ENCODE measurements around the gene FAM168A. TPM values are rescaled to one million over a fixed set of nuclear protein-coding genes. Genes with fewer than 3 reads are reported as not detected.

FAM168A gene
- total and polyA plus RNA-seq, 2 of the 8 experiments (the other 6 are each of a cell fraction or from before 2014, with no cell fraction given) = 17.1 to 21.6 TPM

DNA sequence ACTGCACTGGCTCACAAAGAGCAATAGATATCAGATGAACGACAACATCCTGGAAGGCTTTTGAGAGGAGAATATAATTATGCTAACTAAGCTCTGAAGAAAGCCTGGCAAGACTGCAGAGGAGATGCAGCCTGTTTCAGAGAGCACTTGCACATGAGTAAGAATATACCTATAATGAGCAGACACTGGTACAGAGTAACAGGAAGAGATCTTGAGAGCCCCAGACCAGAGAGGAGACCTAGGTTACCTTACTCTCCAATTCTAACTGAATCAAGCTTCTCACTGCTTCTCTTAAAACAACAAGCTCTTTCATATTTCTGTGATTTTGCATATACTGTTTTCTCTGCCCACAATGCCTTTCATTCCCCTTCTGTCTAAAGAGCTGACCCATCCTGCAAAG, 66.5 kb downstream of the FAM168A start:
- no peaks in the 10 kb centered on the region for H4K20me1 ChIP-seq (replicated peaks in 1 of 2; ENCODE audit: control insufficient read depth in 1 of 2, insufficient read depth in 2 of 2, low read length in 2 of 2)
- CTCF ChIA-PET (ENCODE audit: partially characterized antibody) = interaction anchor here (0.7 to 2.4 kb wide), 7 partner anchors 12 to 131 kb away, joined by 3 to 11 read pairs (median 3); no protein-coding TSS in a partner anchor

More for the DNA sequence above, 66.5 kb downstream of the FAM168A start:
- no peak overlapping the region for H2AFZ ChIP-seq (ENCODE audit: low read length)
- no peak overlapping the region for H2BK5ac ChIP-seq (ENCODE audit: low read depth, low read length)
- H3K56ac ChIP-seq (replicated peaks; ENCODE audit: insufficient read length, low read depth, low read length) = no peak overlapping the region
- no peaks in the 10 kb centered on the region for H3K36me3 ChIP-seq (ENCODE audit: control insufficient read depth in 2 of 4, insufficient read depth in 4 of 4, low read length in 3 of 4)
- WGBS, 2 experiments (ENCODE audit: extremely low coverage in 1 of 2, insufficient coverage in 1 of 2, insufficient read length in 1 of 2, insufficient replicate concordance in 2 of 2, low coverage in 1 of 2, low lambda C conversion rate in 2 of 2, missing lambda C conversion rate in 1 of 2) = 100% methylated on average over 1 of the region's 1 CpG; no CpG with 5 or more reads in 1 of the 2 experiments
- H3K4ac ChIP-seq (replicated peaks; ENCODE audit: insufficient read length, low read depth, low read length) = no peak overlapping the region
- H3K79me1 ChIP-seq (ENCODE audit: low read depth, low read length) = no peaks in the 10 kb centered on the region
- no peak overlapping the region for H3K14ac ChIP-seq (ENCODE audit: insufficient read length)
- H3K27me3 ChIP-seq (replicated peaks in 1 of 4; ENCODE audit: control insufficient read depth in 3 of 4, extremely low read depth in 1 of 4, insufficient read depth in 3 of 4, low read length in 3 of 4) = no peaks in the 10 kb centered on the region
- H2BK20ac ChIP-seq (ENCODE audit: low read length) = no peak overlapping the region
- H3K4me3 ChIP-seq (ENCODE audit: extremely low read depth in 1 of 4, insufficient read depth in 2 of 4, low read depth in 3 of 4, low read length in 4 of 4) = no peak overlapping the region
- no peak overlapping the region for H4K8ac ChIP-seq (ENCODE audit: extremely low read depth, insufficient read depth, low read length)
- no peak overlapping the region for H2BK15ac ChIP-seq (ENCODE audit: low read length)
- no peak overlapping the region for H3K18ac ChIP-seq (ENCODE audit: extremely low read depth, low read length)
- H2BK12ac ChIP-seq (ENCODE audit: low read depth, low read length) = no peak overlapping the region
- DNase-seq (ENCODE audit: low read depth in 1 of 2, low spot score in 2 of 2) (no peak), FAIRE-seq (no peak)
- H3K4me2 ChIP-seq (ENCODE audit: insufficient read depth in 1 of 2, low read depth in 2 of 2, low read length in 2 of 2) = no peak overlapping the region
- no peak overlapping the region for H2BK120ac ChIP-seq (replicated peaks; ENCODE audit: low read depth, low read length)
- no peaks in the 10 kb centered on the region for H3K79me2 ChIP-seq (ENCODE audit: control insufficient read depth in 1 of 2, insufficient read depth in 2 of 2, low read length in 2 of 2)
- H3K23me2 ChIP-seq (ENCODE audit: low read depth, low read length) = no peaks in the 10 kb centered on the region
- TF ChIP-seq CHD1 (IDR thresholded peaks at IDR 0.05; ENCODE audit: low read depth, low read length) = no peak
- no peak overlapping the region for H2AK5ac ChIP-seq (ENCODE audit: low read depth, low read length)
- no peak overlapping the region for H3K9ac ChIP-seq (replicated peaks in 1 of 4; ENCODE audit: extremely low read depth in 1 of 4, low read depth in 3 of 4, low read length in 3 of 4)
- no peak overlapping the region for H3K27ac ChIP-seq (ENCODE audit: low read depth, low read length)
- no peak overlapping the region for H4K5ac ChIP-seq (ENCODE audit: insufficient read length, low read depth, low read length)
- H3K9me3 ChIP-seq (ENCODE audit: insufficient read depth in 2 of 2, low read depth in 1 of 2, low read length in 1 of 2) = no peaks in the 10 kb centered on the region
- H3K23ac ChIP-seq (ENCODE audit: insufficient read length) = no peak overlapping the region
- peaks cover 0 to 21% (median 12%) of the 10 kb centered on the region in 4 experiments; a peak in 6 of 7 replicates for H3K4me1 ChIP-seq (replicated peaks in 1 of 4; ENCODE audit: control insufficient read depth in 3 of 4, insufficient read depth in 4 of 4, low read length in 3 of 4)
- POLR2A ChIA-PET (ENCODE audit: partially characterized antibody) = interaction anchor here (0.6 to 1.2 kb wide), 2 partner anchors 60 to 65 kb away, joined by 3 read pairs; no protein-coding TSS in a partner anchor
- no peak overlapping the region for H4K91ac ChIP-seq (replicated peaks; ENCODE audit: insufficient read length, low read length)

Measured in H1 (cell line).